ENCODE results near the gene MBLAC1.

The MBLAC1 gene

DNA sequence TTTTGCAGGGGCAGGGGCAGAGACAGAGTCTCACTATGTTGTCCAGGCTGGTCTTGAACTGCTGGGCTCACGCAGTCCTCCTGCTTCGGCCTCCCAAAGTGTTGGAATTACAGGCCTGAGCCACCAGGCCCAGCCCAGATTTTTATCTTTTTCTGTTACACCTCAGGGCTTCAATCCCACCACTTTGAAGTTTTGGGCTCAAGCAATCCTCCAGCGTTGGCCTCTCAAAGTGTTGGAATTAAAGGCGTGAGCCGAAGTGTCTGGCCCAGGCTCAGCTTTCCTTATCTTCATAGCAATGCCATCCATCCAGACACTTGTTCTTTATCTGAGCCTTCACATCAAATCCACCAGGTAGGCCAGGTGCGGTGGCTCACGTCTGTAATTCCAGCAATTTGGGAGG lies 11.7 kb upstream of the MBLAC1 start:
- Histone ChIP-seq H3K4me3 (no peak overlapping the region), H3K9ac (ENCODE audit: insufficient read length) (no peak overlapping the region), H3K9me3 (ENCODE audit: low read depth, low read length) (no peaks in the 10 kb centered on the region), H3K36me3 (ENCODE audit: insufficient read depth, low read length) (peaks cover 30% of the 10 kb centered on the region), H3K27ac (no peak overlapping the region)
- TF ChIP-seq POLR2AphosphoS5 (IDR thresholded peaks at IDR 0.05; ENCODE audit: borderline replicate concordance, low read depth, low read length) (no peak), EZH2 (IDR thresholded peaks at IDR 0.05) (no peak), FOXP2 (optimal IDR thresholded peaks at IDR 0.05; ENCODE audit: control extremely low read depth, extremely low read length, insufficient read depth) (no peak)
- DNase-seq (ENCODE audit: low read depth, low spot score): no peak

GRCh38 chr7:100118388-100119071 lies 8.2 kb upstream of the MBLAC1 start:
- no peak for DNase-seq (ENCODE audit: low read depth, low spot score)
- TF ChIP-seq EZH2 (IDR thresholded peaks at IDR 0.05) (no peak), FOXP2 (optimal IDR thresholded peaks at IDR 0.05; ENCODE audit: control extremely low read depth, extremely low read length, insufficient read depth) (no peak), POLR2AphosphoS5 (IDR thresholded peaks at IDR 0.05; ENCODE audit: borderline replicate concordance, low read depth, low read length) (no peak)
- Histone ChIP-seq H3K9me3 (ENCODE audit: low read depth, low read length) (no peaks in the 10 kb centered on the region), H3K36me3 (ENCODE audit: insufficient read depth, low read length) (peaks cover 7% of the 10 kb centered on the region; the same call in 1 of the 2 replicates), H3K27ac (no peak overlapping the region; the same call in 1 of the 2 replicates), H3K9ac (ENCODE audit: insufficient read length) (peak overlapping the region; percentile 78), H3K4me3 (peak overlapping the region; percentile 97)

- Histone ChIP-seq H3K4me3 (peak within 1 kb of the TSS; percentile 97), H3K36me3 (ENCODE audit: insufficient read depth, low read length) (peaks cover 2% of the 10 kb centered on the region; the same call in 1 of the 2 replicates), H3K9me3 (ENCODE audit: low read depth, low read length) (no peaks in the 10 kb centered on the region), H3K27ac (peak within 1 kb of the TSS; percentile 90), H3K9ac (ENCODE audit: insufficient read length) (peak within 1 kb of the TSS; percentile 78)
- TF ChIP-seq EZH2 (IDR thresholded peaks at IDR 0.05) (no peak), POLR2AphosphoS5 (IDR thresholded peaks at IDR 0.05; ENCODE audit: borderline replicate concordance, low read depth, low read length) (peak; percentile 85), FOXP2 (optimal IDR thresholded peaks at IDR 0.05; ENCODE audit: control extremely low read depth, extremely low read length, insufficient read depth) (no peak)
- peak; percentile 92 for DNase-seq (ENCODE audit: low read depth, low spot score)
These were observed 7.4 kb upstream of the MBLAC1 start, which contains the start of the genes CNPY4 and TAF6 for GRCh38 chr7:100119072-100119969. CNPY4 (plus strand) TSS chr7:100119634; CDS start chr7:100119745, 111 bp downstream. TAF6 (minus strand) TSS chr7:100119358; CDS start chr7:100114209, 5,149 bp downstream.

GRCh38 chr7:100119970-100120732 lies 6.6 kb upstream of the MBLAC1 start:
- H3K27ac ChIP-seq: peak overlapping the region; percentile 90; the same call in 1 of the 2 replicates
- no peak for DNase-seq (ENCODE audit: low read depth, low spot score)
- peaks cover 2% of the 10 kb centered on the region; the same call in 1 of the 2 replicates for H3K36me3 ChIP-seq (ENCODE audit: insufficient read depth, low read length)
- H3K9ac ChIP-seq (ENCODE audit: insufficient read length): peak overlapping the region; percentile 78
- TF ChIP-seq FOXP2 (optimal IDR thresholded peaks at IDR 0.05; ENCODE audit: control extremely low read depth, extremely low read length, insufficient read depth) (no peak), EZH2 (IDR thresholded peaks at IDR 0.05) (no peak), POLR2AphosphoS5 (IDR thresholded peaks at IDR 0.05; ENCODE audit: borderline replicate concordance, low read depth, low read length) (no peak)
- peak overlapping the region; percentile 97 for H3K4me3 ChIP-seq
- no peaks in the 10 kb centered on the region for H3K9me3 ChIP-seq (ENCODE audit: low read depth, low read length)

GRCh38 chr7:100120733-100121036 lies 6.1 kb upstream of the MBLAC1 start:
- peak overlapping the region; percentile 55 for H3K9ac ChIP-seq (ENCODE audit: insufficient read length)
- DNase-seq (ENCODE audit: low read depth, low spot score): no peak
- H3K9me3 ChIP-seq (ENCODE audit: low read depth, low read length): no peaks in the 10 kb centered on the region
- H3K36me3 ChIP-seq (ENCODE audit: insufficient read depth, low read length): peaks cover 2% of the 10 kb centered on the region; the same call in 1 of the 2 replicates
- TF ChIP-seq EZH2 (IDR thresholded peaks at IDR 0.05) (no peak), FOXP2 (optimal IDR thresholded peaks at IDR 0.05; ENCODE audit: control extremely low read depth, extremely low read length, insufficient read depth) (no peak), POLR2AphosphoS5 (IDR thresholded peaks at IDR 0.05; ENCODE audit: borderline replicate concordance, low read depth, low read length) (no peak)
- peak overlapping the region; percentile 97 for H3K4me3 ChIP-seq
- no peak overlapping the region for H3K27ac ChIP-seq

- H3K9me3 ChIP-seq (ENCODE audit: low read depth, low read length): no peaks in the 10 kb centered on the region
- peak overlapping the region; percentile 30; the same call in 1 of the 2 replicates for H3K4me3 ChIP-seq
- TF ChIP-seq EZH2 (IDR thresholded peaks at IDR 0.05) (no peak), FOXP2 (optimal IDR thresholded peaks at IDR 0.05; ENCODE audit: control extremely low read depth, extremely low read length, insufficient read depth) (no peak), POLR2AphosphoS5 (IDR thresholded peaks at IDR 0.05; ENCODE audit: borderline replicate concordance, low read depth, low read length) (no peak)
These were observed 4.7 kb upstream of the MBLAC1 start for GRCh38 chr7:100122067-100122466.

DNA sequence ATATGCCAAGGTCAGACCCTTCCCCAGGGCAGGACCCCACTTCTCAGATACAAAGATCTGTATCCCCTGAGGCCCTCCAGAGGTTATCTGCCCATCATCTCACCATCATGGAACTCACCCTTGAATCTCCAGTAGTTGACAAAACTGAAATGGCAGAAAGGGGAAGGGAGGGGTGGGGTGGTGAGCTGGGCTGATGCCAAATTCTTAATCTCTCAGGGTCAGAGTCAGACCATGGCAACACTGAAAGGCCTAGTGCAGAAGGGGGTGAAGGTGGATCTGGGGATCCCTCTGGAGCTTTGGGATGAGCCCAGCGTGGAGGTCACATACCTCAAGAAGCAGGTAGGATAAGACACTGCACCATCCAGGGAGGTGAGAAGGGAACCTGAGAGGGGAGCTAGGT lies 4.2 kb upstream of the MBLAC1 start:
- no peaks in the 10 kb centered on the region for H3K36me3 ChIP-seq (ENCODE audit: insufficient read depth, low read length)
- TF ChIP-seq EZH2 (IDR thresholded peaks at IDR 0.05): no peak
- no peak for TF ChIP-seq POLR2AphosphoS5 (IDR thresholded peaks at IDR 0.05; ENCODE audit: borderline replicate concordance, low read depth, low read length)
- no peak for TF ChIP-seq FOXP2 (optimal IDR thresholded peaks at IDR 0.05; ENCODE audit: control extremely low read depth, extremely low read length, insufficient read depth)
- H3K4me3 ChIP-seq: no peak overlapping the region
- no peaks in the 10 kb centered on the region for H3K9me3 ChIP-seq (ENCODE audit: low read depth, low read length)
- H3K27ac ChIP-seq: no peak overlapping the region; the same call in 1 of the 2 replicates
- no peak overlapping the region for H3K9ac ChIP-seq (ENCODE audit: insufficient read length)
- DNase-seq (ENCODE audit: low read depth, low spot score): no peak

More at GRCh38 chr7:100122067-100122466, 4.7 kb upstream of the MBLAC1 start:
- Histone ChIP-seq H3K36me3 (ENCODE audit: insufficient read depth, low read length) (no peaks in the 10 kb centered on the region), H3K27ac (peak overlapping the region; percentile 57; the same call in 1 of the 2 replicates), H3K9ac (ENCODE audit: insufficient read length) (no peak overlapping the region)
- DNase-seq (ENCODE audit: low read depth, low spot score): no peak

All from SK-N-MC (cell line).